ENCODE results near the gene HMCN1. TPM values are rescaled to one million over a fixed set of nuclear protein-coding genes. Genes with fewer than 3 reads are reported as not detected.
"Not testable (repeated sequence)": the region's sequence is repeated elsewhere in the genome, so short reads cannot be mapped to it uniquely, and the experiment has no call there.

HMCN1 gene
- total RNA-seq, 4 donors from 2014 or later = 3.3 to 8.9 (median 6.6) TPM

GRCh38 chr1:186179231-186179630, 445.0 kb downstream of the HMCN1 start:
- H3K9me3 ChIP-seq = no peaks in the 10 kb centered on the region
- peaks cover 18% of the 10 kb centered on the region in 2 donors for H3K4me1 ChIP-seq
- no peaks in the 10 kb centered on the region for H3K27me3 ChIP-seq
- H3K27ac ChIP-seq = no peak overlapping the region
- TF ChIP-seq CTCF (IDR thresholded peaks at IDR 0.05) (no peak), POLR2A (IDR thresholded peaks at IDR 0.05) (no peak)
- WGBS, 2 donors = 44 to 49% methylated on average over 3 of the region's 3 CpGs
- no peaks in the 10 kb centered on the region for H3K36me3 ChIP-seq
- DNase-seq = no peak
- H3K4me3 ChIP-seq (replicated peaks in 1 of 3) = no peak overlapping the region
- intact Hi-C loops (cut with DNase I) = no loop called here

GRCh38 chr1:186183219-186183618, 449.0 kb downstream of the HMCN1 start:
- Histone ChIP-seq H3K36me3 (no peaks in the 10 kb centered on the region), H3K4me1 (peaks cover 28 to 30% of the 10 kb centered on the region in 2 donors), H3K9me3 (no peaks in the 10 kb centered on the region), H3K27ac (peak overlapping the region; percentile 87 to 97 (median 96)), H3K4me3 (replicated peaks in 1 of 3) (no peak overlapping the region), H3K27me3 (no peaks in the 10 kb centered on the region)
- no peak for TF ChIP-seq CTCF (IDR thresholded peaks at IDR 0.05)
- no peak for TF ChIP-seq POLR2A (IDR thresholded peaks at IDR 0.05)
- peak; percentile 22 to 41 for DNase-seq
- 48 to 70% methylated on average over 1 of the region's 1 CpG for WGBS, 2 donors
- intact Hi-C loops (cut with DNase I) = loop anchor here (10.0 kb wide), 1 partner anchor 118 kb away; no protein-coding TSS in a partner anchor

- DNase-seq = no peak
- Histone ChIP-seq H3K36me3 (no peaks in the 10 kb centered on the region), H3K27me3 (no peaks in the 10 kb centered on the region), H3K9me3 (no peaks in the 10 kb centered on the region), H3K4me1 (peaks cover 28 to 30% of the 10 kb centered on the region in 2 donors), H3K4me3 (replicated peaks in 1 of 3) (peak overlapping the region in 2 of 3 donors; percentile 0 to 3), H3K27ac (peak overlapping the region; percentile 87 to 97 (median 96))
- no peak for TF ChIP-seq CTCF (IDR thresholded peaks at IDR 0.05)
- TF ChIP-seq POLR2A (IDR thresholded peaks at IDR 0.05) = no peak
- intact Hi-C loops (cut with DNase I) = loop anchor here (10.0 kb wide), 1 partner anchor 119 kb away; no protein-coding TSS in a partner anchor
- WGBS, 2 donors = 15 to 17% methylated on average over 5 of the region's 5 CpGs
Observed at GRCh38 chr1:186183970-186184628, 449.9 kb downstream of the HMCN1 start.

- H3K27me3 ChIP-seq; H3K4me3 ChIP-seq (replicated peaks in 1 of 3); H3K9me3 ChIP-seq; H3K36me3 ChIP-seq: not testable (repeated sequence)
- WGBS, 2 donors = 46% methylated on average over 6 of the region's 6 CpGs
- intact Hi-C loops (cut with DNase I) = loop anchor here (10.0 kb wide), 1 partner anchor 121 kb away; no protein-coding TSS in a partner anchor
- H3K27ac ChIP-seq = peak overlapping the region in 2 of 3 donors; percentile 33 to 96
- DNase-seq = peak; percentile 70 to 71
- peaks cover 28 to 30% of the 10 kb centered on the region in 2 donors for H3K4me1 ChIP-seq
Observed at GRCh38 chr1:186186251-186186650, 452.1 kb downstream of the HMCN1 start.

GRCh38 chr1:186187601-186188000, 453.4 kb downstream of the HMCN1 start:
- Histone ChIP-seq H3K36me3 (no peaks in the 10 kb centered on the region), H3K9me3 (no peaks in the 10 kb centered on the region), H3K27ac (no peak overlapping the region), H3K27me3 (no peaks in the 10 kb centered on the region), H3K4me3 (replicated peaks in 1 of 3) (no peak overlapping the region), H3K4me1 (peaks cover 21 to 26% of the 10 kb centered on the region in 2 donors)
- TF ChIP-seq POLR2A (IDR thresholded peaks at IDR 0.05) = no peak
- TF ChIP-seq CTCF (IDR thresholded peaks at IDR 0.05) = no peak
- 92 to 96% methylated on average over 5 of the region's 5 CpGs for WGBS, 2 donors
- intact Hi-C loops (cut with DNase I) = loop anchor here (10.0 kb wide), 1 partner anchor 123 kb away; no protein-coding TSS in a partner anchor
- no peak for DNase-seq

Data from thyroid gland (tissue), 4 donors.